Endothelial cell of umbilical vein (primary cell): ENCODE data around the gene MPPE1. TPM values are rescaled to one million over a fixed set of nuclear protein-coding genes. Genes with fewer than 3 reads are reported as not detected.

Experiments used
- BruUV-seq: library from RNA; stranded (reverse); fragments of 400-500 nt; replicated peaks from 2 replicates; lab custom pipeline; 2021; lab: Mats Ljungman, UMichigan
- CTCF ChIA-PET: fragments of 300-600, 350-600 bp; sonication (Branson Sonifier 250); formaldehyde crosslinking; loops from one replicate; lab custom pipeline; 2021; ENCODE audit warnings: antibody characterized with exemption, inconsistent platforms; lab: Charles Lee
- POLR2A ChIA-PET: fragments of 300-600, 350-600 bp; sonication (Branson Sonifier 250); formaldehyde crosslinking; loops from one replicate; lab custom pipeline; 2021; ENCODE audit warnings: antibody characterized with exemption, inconsistent platforms; lab: Charles Lee
- DNase-seq: peaks from one replicate; pipeline ENCODE4 v3.0.0-alpha.2; 2011; ENCODE audit warnings: low read depth, low spot score
- FAIRE-seq: peaks from 2 replicates; lab custom pipeline; 2011; peaks lifted over from hg19 to GRCh38; lab: Jason Lieb, UNC
- H2AFZ ChIP-seq: 2 replicates; pipeline ENCODE4 v1.6.0; 2012; ENCODE audit warnings: low read depth, low read length, control low read depth, inconsistent platforms
- H3K27ac ChIP-seq: 2 replicates; pipeline ENCODE4 v1.5.1; 2011; ENCODE audit warnings: low read depth, mild to moderate bottlenecking, control low read depth, low read length, moderate library complexity; ENCODE audit not compliant: insufficient read depth
- H3K27me3 ChIP-seq, 2 experiments: 2 replicates each; pipeline versions ENCODE4 v1.6.0 to v1.6.1; 2011; ENCODE audit warnings: low read length in 2 of 2, mixed read lengths in 1 of 2; ENCODE audit not compliant: control insufficient read depth in 2 of 2, insufficient read depth in 2 of 2
- H3K36me3 ChIP-seq, 2 experiments: 2 replicates in 1 of 2; 3 replicates in 1 of 2; pipeline ENCODE4 v1.5.1; 2011; ENCODE audit warnings: low read length in 2 of 2, mild to moderate bottlenecking in 1 of 2, moderate library complexity in 1 of 2; ENCODE audit not compliant: control insufficient read depth in 2 of 2, insufficient read depth in 2 of 2; ENCODE audit errors: extremely low read depth in 1 of 2
- H3K4me1 ChIP-seq: 3 replicates; pipeline ENCODE4 v1.5.1; 2011; ENCODE audit warnings: mild to moderate bottlenecking, low read length; ENCODE audit not compliant: control insufficient read depth, insufficient read depth; ENCODE audit errors: extremely low read depth
- H3K4me2 ChIP-seq: 2 replicates; pipeline ENCODE4 v1.6.1; 2011; ENCODE audit warnings: low read length, control low read depth, mixed read lengths; ENCODE audit not compliant: insufficient read depth
- H3K4me3 ChIP-seq, 3 experiments: fragments of 200-600 bp in 1 of 3; sonication (generic), shearing (Covaris generic) in 1 of 3; replicated peaks in 1 of 3; 2 replicates each; pipeline ENCODE4 v1.5.1; 2011 to 2016; ENCODE audit warnings: control low read depth in 3 of 3, low read length in 3 of 3, mild to moderate bottlenecking in 2 of 3, inconsistent platforms in 1 of 3, low read depth in 1 of 3, moderate library complexity in 1 of 3; ENCODE audit not compliant: insufficient read depth in 1 of 3
- H3K79me2 ChIP-seq: 2 replicates; pipeline ENCODE4 v1.6.0; 2012; ENCODE audit warnings: low read length, inconsistent platforms; ENCODE audit not compliant: control insufficient read depth, insufficient read depth
- H3K9ac ChIP-seq: replicated peaks from 2 replicates; pipeline ENCODE3; 2011; ENCODE audit warnings: low read length, control low read depth; ENCODE audit not compliant: insufficient read depth; ENCODE audit errors: extremely low read depth
- H3K9me1 ChIP-seq: replicated peaks from 3 replicates; pipeline ENCODE4 v1.6.0; 2011; ENCODE audit warnings: mild to moderate bottlenecking, low read length; ENCODE audit not compliant: control insufficient read depth, insufficient read depth; ENCODE audit errors: extremely low read depth
- H3K9me3 ChIP-seq: replicated peaks from 2 replicates; pipeline ENCODE4 v1.5.1; 2012; ENCODE audit warnings: low read length, inconsistent platforms; ENCODE audit not compliant: control insufficient read depth, insufficient read depth
- H4K20me1 ChIP-seq: replicated peaks from 2 replicates; pipeline ENCODE3; 2011; ENCODE audit warnings: mild to moderate bottlenecking, low read length; ENCODE audit not compliant: control insufficient read depth, insufficient read depth; ENCODE audit errors: extremely low read depth
- CTCF ChIP-seq, 2 donors: IDR thresholded peaks; 1 replicate in 1 of 2; 2 replicates in 1 of 2; pipeline ENCODE4 v1.5.1; 2011; ENCODE audit warnings: low read length in 2 of 2, mild to moderate bottlenecking in 2 of 2, moderate library complexity in 2 of 2, control low read depth in 1 of 2, inconsistent platforms in 1 of 2, low read depth in 1 of 2; ENCODE audit not compliant: insufficient read depth in 1 of 2; ENCODE audit errors: extremely low read depth in 1 of 2
- EZH2 ChIP-seq: IDR thresholded peaks from 2 replicates; pipeline ENCODE4 v1.6.1; 2012; ENCODE audit warnings: borderline replicate concordance, low read depth, mild to moderate bottlenecking, moderate library complexity, low read length, inconsistent platforms; ENCODE audit not compliant: severe bottlenecking
- FOS ChIP-seq: IDR thresholded peaks from 2 replicates; pipeline ENCODE4 v1.6.1; 2011; ENCODE audit warnings: mild to moderate bottlenecking, low read length, moderate library complexity, borderline replicate concordance; ENCODE audit not compliant: insufficient read depth
- GATA2 ChIP-seq: IDR thresholded peaks from 2 replicates; pipeline ENCODE4 v1.7.0; 2011; ENCODE audit warnings: low read depth, mild to moderate bottlenecking, moderate library complexity, mixed read lengths, low read length; ENCODE audit not compliant: insufficient read length, insufficient read depth
- JUN ChIP-seq: IDR thresholded peaks from 2 replicates; pipeline ENCODE4 v1.6.1; 2011; ENCODE audit warnings: borderline replicate concordance, low read depth; ENCODE audit not compliant: insufficient read length, insufficient read depth
- MYC ChIP-seq: IDR thresholded peaks from one replicate; pipeline ENCODE4 v1.6.1; 2011; ENCODE audit warnings: mild to moderate bottlenecking, low read depth, low read length
- POLR2A ChIP-seq: IDR thresholded peaks from 2 replicates; pipeline ENCODE4 v1.6.1; 2012; ENCODE audit warnings: low read depth, mild to moderate bottlenecking, control low read depth, low read length
- POLR2AphosphoS5 ChIP-seq: IDR thresholded peaks from 2 replicates; pipeline ENCODE4 v1.6.1; 2012; ENCODE audit warnings: low read depth, mild to moderate bottlenecking, control low read depth, low read length, moderate library complexity; ENCODE audit not compliant: insufficient read depth
- dilution Hi-C: fragments of 300-500 bp; cut with MboI; formaldehyde crosslinking; loops from one replicate; pipeline ENCODE4 v1.15.0; 2019; ENCODE audit warnings: low sequenced_read_pairs; ENCODE audit not compliant: extremely low pct_ligation_motif_present
- intact Hi-C: fragments of 100-400 bp; cut with micrococcal nuclease; formaldehyde crosslinking; loops from one replicate; pipeline ENCODE4 v1.10.0; 2022
- polyA plus RNA-seq, 4 experiments: library from polyadenylated mRNA; depleted of rRNA in 3 of 4; stranded (reverse) in 3 of 4; unstranded in 1 of 4; fragments of >200 nt; gene quantifications; 2 replicates each; pipeline versions ENCODE4 v1.2.1 to v1.2.3, GENCODE V29; 2011 to 2012; ENCODE audit warnings: missing spikeins in 1 of 4
- total RNA-seq: library from RNA; stranded (reverse); gene quantifications from 2 replicates; pipeline ENCODE4 v1.2.3, GENCODE V29; 2021
- TF ChIP-seq, protein P1 (sequence below): IDR thresholded peaks from 2 replicates; pipeline ENCODE4 v1.6.1; 2011; ENCODE audit not compliant: insufficient read depth, insufficient read length

MPPE1 gene
- total and polyA plus RNA-seq, 2 donors (not counting 3 experiments of a cell fraction or from before 2014, with no cell fraction given): 13.4 to 30.6 TPM

DNA sequence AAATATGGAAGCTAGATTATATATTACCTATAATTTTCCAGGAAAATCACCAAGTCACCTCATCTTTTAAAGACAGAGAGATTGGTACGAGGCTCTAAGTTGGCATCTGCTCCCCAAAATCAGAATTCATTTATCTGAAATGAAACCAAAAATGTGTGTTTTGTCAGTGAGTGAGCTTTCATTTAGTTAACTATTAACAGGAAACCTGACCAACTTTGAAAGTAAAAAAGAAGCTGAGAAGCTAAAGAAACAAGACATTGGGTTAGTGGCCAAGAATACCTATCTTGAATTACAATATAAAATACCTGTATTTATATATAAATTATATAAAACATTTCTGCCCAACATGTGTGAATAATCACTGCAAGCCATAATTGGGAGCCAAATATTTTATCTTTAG, 1.9 kb downstream of the MPPE1 start:
- intact Hi-C loops: no loop called here
- Histone ChIP-seq H3K9ac (no peak overlapping the region), H3K36me3 (peaks cover 2 to 4% of the 10 kb centered on the region in 2 experiments), H3K4me2 (no peak overlapping the region), H2AFZ (no peak overlapping the region), H3K27me3 (no peaks in the 10 kb centered on the region), H3K4me3 (no peak overlapping the region), H3K27ac (no peak overlapping the region), H3K9me1 (no peaks in the 10 kb centered on the region), H3K4me1 (peaks cover 9% of the 10 kb centered on the region), H3K9me3 (no peaks in the 10 kb centered on the region), H3K79me2 (no peaks in the 10 kb centered on the region), H4K20me1 (no peaks in the 10 kb centered on the region)
- dilution Hi-C loops: no loop called here
- CTCF ChIA-PET: interaction anchor here (1.0 kb wide), 1 partner anchor 217 kb away, joined by 3 read pairs; the partner anchor contains the start of gene GNAL
- no peak for TF ChIP-seq POLR2A
- TF ChIP-seq, protein P1, sequence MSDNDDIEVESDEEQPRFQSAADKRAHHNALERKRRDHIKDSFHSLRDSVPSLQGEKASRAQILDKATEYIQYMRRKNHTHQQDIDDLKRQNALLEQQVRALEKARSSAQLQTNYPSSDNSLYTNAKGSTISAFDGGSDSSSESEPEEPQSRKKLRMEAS: no peak
- TF ChIP-seq EZH2: no peak
- TF ChIP-seq CTCF (IDR thresholded peaks at IDR 0.05; ENCODE audit: extremely low read depth in 1 of 2, insufficient read depth in 1 of 2, low read depth in 1 of 2, low read length in 2 of 2): no peak
- FAIRE-seq (no peak), DNase-seq (no peak)
- POLR2A ChIA-PET: no interaction called here
- BruUV-seq: no TSS peak

- CTCF ChIA-PET: interaction anchor here (1.0 to 1.5 kb wide), 2 partner anchors 32 to 217 kb away, joined by 3 to 5 read pairs; partner anchors contain the start of gene GNAL
- H3K9me1 ChIP-seq: no peaks in the 10 kb centered on the region
- no peaks in the 10 kb centered on the region for H3K79me2 ChIP-seq
- H3K4me1 ChIP-seq: peaks cover 9% of the 10 kb centered on the region
- intact Hi-C loops (no loop called here), dilution Hi-C loops (no loop called here)
- no peaks in the 10 kb centered on the region for H3K27me3 ChIP-seq
- FAIRE-seq (no peak), DNase-seq (no peak)
- no peak overlapping the region for H3K4me2 ChIP-seq
- H3K9me3 ChIP-seq: no peaks in the 10 kb centered on the region
- no peak overlapping the region for H3K4me3 ChIP-seq
- H4K20me1 ChIP-seq: no peaks in the 10 kb centered on the region
- no peak overlapping the region for H2AFZ ChIP-seq
- no peak overlapping the region for H3K27ac ChIP-seq
- H3K36me3 ChIP-seq: peaks cover 2 to 4% of the 10 kb centered on the region in 2 experiments
- H3K9ac ChIP-seq: no peak overlapping the region
- no peak for TF ChIP-seq CTCF (IDR thresholded peaks at IDR 0.05; ENCODE audit: extremely low read depth in 1 of 2, insufficient read depth in 1 of 2, low read depth in 1 of 2, low read length in 2 of 2)
- no peak for TF ChIP-seq FOS
- TF ChIP-seq, protein P1: no peak
- no peak for TF ChIP-seq MYC
- no peak for TF ChIP-seq POLR2A
- no peak for TF ChIP-seq JUN
- TF ChIP-seq EZH2: no peak
- no peak for TF ChIP-seq GATA2
- TF ChIP-seq POLR2AphosphoS5: no peak
- no TSS peak for BruUV-seq
- POLR2A ChIA-PET: no interaction called here
Observed at GRCh38 chr18:11905613-11906012, 2.5 kb downstream of the MPPE1 start.
